Ovary (tissue), 9 donors: ENCODE data around the gene DCPS. TPM values are rescaled to one million over a fixed set of nuclear protein-coding genes. Genes with fewer than 3 reads are reported as not detected.
"Not testable (repeated sequence)": the region's sequence is repeated elsewhere in the genome, so short reads cannot be mapped to it uniquely, and the experiment has no call there.

ENCODE experiments used
- DNase-seq, 5 donors: peaks; one replicate each; pipeline ENCODE4 v3.0.0-alpha.2; 2019 to 2020
- H3K27ac ChIP-seq, 2 donors: fragments of 200-600 bp; one replicate each; pipeline versions ENCODE4 v1.5.1 to v1.8.0; 2019 to 2022
- H3K27me3 ChIP-seq: fragments of 200-600 bp; one replicate; pipeline ENCODE4 v1.8.0; 2022
- H3K36me3 ChIP-seq: fragments of 200-600 bp; sonication (generic); one replicate; pipeline ENCODE4 v1.5.1; 2019
- H3K4me1 ChIP-seq: one replicate; pipeline ENCODE4 v1.8.1; 2013; ENCODE audit warnings: mild to moderate bottlenecking, moderate library complexity; ENCODE audit not compliant: insufficient read depth
- H3K4me3 ChIP-seq: fragments of 200-600 bp; sonication (generic); one replicate; pipeline ENCODE4 v1.5.1; 2017
- H3K9me3 ChIP-seq, 2 donors: fragments of 200-600 bp in 1 of 2; sonication (generic) in 1 of 2; one replicate each; pipeline versions ENCODE4 v1.5.1 to v1.8.1; 2013 to 2019; ENCODE audit warnings: mild to moderate bottlenecking in 1 of 2, moderate library complexity in 1 of 2
- EP300 ChIP-seq: sonication (generic); formaldehyde crosslinking; IDR thresholded peaks from one replicate; pipeline ENCODE4 v1.6.1; 2017; ENCODE audit warnings: antibody characterized with exemption
- POLR2A ChIP-seq: fragments of 450-650 bp; IDR thresholded peaks from one replicate; pipeline ENCODE4 v1.6.1; 2017; ENCODE audit warnings: antibody characterized with exemption, mild to moderate bottlenecking, moderate library complexity
- WGBS, 3 donors: extraction: QIAGEN DNeasy Blood & Tissue Kit in 1 of 3; methylation state at CpG; one replicate each; pipeline versions ENCODE4 v1.1.5 to v1.1.7; 2013 to 2017; 5-methylcytosine and 5-hydroxymethylcytosine counted together
- intact Hi-C, 4 donors: fragments of 100-400 bp; cut with DNase I; formaldehyde crosslinking; loops; one replicate each; pipeline versions ENCODE4 v1.11.0 to v1.15.1; 2022 to 2023
- polyA plus RNA-seq, 2 donors: library from polyadenylated mRNA; stranded (reverse); fragments of 200-250 nt in 1 of 2; fragments of 350-450 nt in 1 of 2; fragmentation: Illumina TruSeq in 1 of 2; extraction: RNeasy Lipid Tissue Mini Kit (QIAGEN cat#74804) in 1 of 2; gene quantifications; one replicate each; pipeline ENCODE4 v1.2.3, GENCODE V29; 2013 to 2014
- small RNA-seq: library from RNA; depleted of rRNA; stranded (forward); fragments of <200 nt; gene quantifications from one replicate; pipeline ENCODE3, GENCODE V24; 2016
- total RNA-seq, 7 donors: library from RNA; depleted of rRNA in 2 of 7; stranded (reverse); fragments of >200 nt in 2 of 7; fragmentation: NEBNext Ultra II Directional in 3 of 7; extraction: Animal tissue kit (Norgen Biotek cat#: 25700) in 3 of 7; gene quantifications; one replicate each; pipeline versions ENCODE4 v1.1.0 to v1.2.4, GENCODE V29; 2016 to 2023
- TF ChIP-seq, protein P1 (sequence below), 3 donors: fragments of 450-650 bp in 2 of 3; fragments of 200-600 bp in 1 of 3; IDR thresholded peaks; one replicate each; pipeline versions ENCODE4 v1.5.1 to v1.8.0; 2016 to 2022; ENCODE audit warnings: antibody characterized with exemption in 3 of 3, mild to moderate bottlenecking in 1 of 3
- donor health status: DM: no; HTN: no; CAD: no; lungs with moderate emphysema.
- donor health status: DM: no; HTN: no; CAD: no.
- donor health status: Bipolar disorder and iron deficiency.
- donor health status: DM: yes; HTN: yes; CAD: no.
- donor health status: DM: no; HTN: no; CAD: no.
- donor health status: DM: yes; HTN: yes; CAD: no.

DCPS gene
- total and polyA plus RNA-seq, 9 donors, result 6.6 to 17.2 (median 13.5) TPM

DNA sequence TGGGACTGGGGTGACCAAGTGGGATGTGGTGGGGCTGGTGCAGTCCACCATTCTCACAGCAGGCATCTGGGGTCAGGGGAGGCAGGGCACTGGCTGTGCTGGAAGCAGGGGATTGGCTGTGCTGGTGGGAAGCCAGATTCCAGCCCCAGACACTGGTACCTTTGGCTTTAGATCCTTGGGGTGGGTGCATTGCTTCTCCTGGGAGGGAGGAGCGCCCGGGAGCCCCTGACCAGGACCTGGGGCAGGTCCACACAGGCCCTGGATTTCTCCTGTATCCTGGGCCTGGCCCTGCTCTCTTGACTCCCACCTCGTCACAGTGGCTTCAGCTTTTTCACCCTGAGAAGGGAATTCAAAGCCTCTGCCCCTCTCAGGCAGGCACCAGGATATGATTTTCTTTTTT is 90.2 kb downstream of the DCPS start:
- intact Hi-C loops, result loop anchor here in 1 of 4 donors (5.0 kb wide), 1 partner anchor 37 kb away; the partner anchor contains the start of gene ST3GAL4
- Histone ChIP-seq H3K9me3 (no peaks in the 10 kb centered on the region), H3K4me1 (peaks cover 44% of the 10 kb centered on the region), H3K4me3 (no peak overlapping the region), H3K27ac (peak overlapping the region in 1 of 2 donors; percentile 44), H3K36me3 (no peaks in the 10 kb centered on the region), H3K27me3 (no peaks in the 10 kb centered on the region)
- DNase-seq, result peak in 1 of 5 donors; percentile 29
- WGBS, 3 donors, result 71 to 92% (median 89%) methylated on average over 3 of the region's 3 CpGs
- TF ChIP-seq EP300 (no peak), POLR2A (no peak)
- TF ChIP-seq, protein P1, sequence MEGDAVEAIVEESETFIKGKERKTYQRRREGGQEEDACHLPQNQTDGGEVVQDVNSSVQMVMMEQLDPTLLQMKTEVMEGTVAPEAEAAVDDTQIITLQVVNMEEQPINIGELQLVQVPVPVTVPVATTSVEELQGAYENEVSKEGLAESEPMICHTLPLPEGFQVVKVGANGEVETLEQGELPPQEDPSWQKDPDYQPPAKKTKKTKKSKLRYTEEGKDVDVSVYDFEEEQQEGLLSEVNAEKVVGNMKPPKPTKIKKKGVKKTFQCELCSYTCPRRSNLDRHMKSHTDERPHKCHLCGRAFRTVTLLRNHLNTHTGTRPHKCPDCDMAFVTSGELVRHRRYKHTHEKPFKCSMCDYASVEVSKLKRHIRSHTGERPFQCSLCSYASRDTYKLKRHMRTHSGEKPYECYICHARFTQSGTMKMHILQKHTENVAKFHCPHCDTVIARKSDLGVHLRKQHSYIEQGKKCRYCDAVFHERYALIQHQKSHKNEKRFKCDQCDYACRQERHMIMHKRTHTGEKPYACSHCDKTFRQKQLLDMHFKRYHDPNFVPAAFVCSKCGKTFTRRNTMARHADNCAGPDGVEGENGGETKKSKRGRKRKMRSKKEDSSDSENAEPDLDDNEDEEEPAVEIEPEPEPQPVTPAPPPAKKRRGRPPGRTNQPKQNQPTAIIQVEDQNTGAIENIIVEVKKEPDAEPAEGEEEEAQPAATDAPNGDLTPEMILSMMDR (IDR thresholded peaks at IDR 0.05), result no peak

DNA sequence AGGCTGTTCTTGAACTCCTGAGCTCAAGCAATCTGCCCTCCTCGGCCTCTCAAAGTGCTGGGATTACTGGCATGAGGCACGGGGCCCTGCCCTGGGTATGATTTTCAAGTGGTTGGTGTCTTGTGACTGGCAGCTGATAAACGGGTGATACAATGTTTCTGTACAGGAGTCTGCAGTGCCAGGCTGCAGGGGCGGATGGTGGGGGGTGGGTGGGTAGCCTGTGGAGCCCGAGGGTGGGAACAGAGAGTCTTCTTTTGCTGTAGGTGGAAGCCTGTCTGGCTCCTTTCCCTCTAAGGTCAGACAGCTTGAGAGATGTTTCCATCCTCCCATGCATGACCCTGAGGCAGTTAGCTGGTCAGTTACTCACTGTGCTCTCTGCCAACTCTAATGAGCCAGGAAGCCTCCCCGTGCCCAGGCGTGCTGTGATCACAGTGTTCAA is 90.8 kb downstream of the DCPS start:
- intact Hi-C loops, result loop anchor here in 1 of 4 donors (5.0 kb wide), 1 partner anchor 37 kb away; the partner anchor contains the start of gene ST3GAL4
- peak in 1 of 5 donors; percentile 33 for DNase-seq
- not testable (repeated sequence) for H3K36me3 ChIP-seq, H3K4me3 ChIP-seq, H3K27me3 ChIP-seq, H3K9me3 ChIP-seq
- peaks cover 44% of the 10 kb centered on the region for H3K4me1 ChIP-seq
- H3K27ac ChIP-seq, result peak overlapping the region in 1 of 2 donors; percentile 44
- WGBS, 3 donors, result 17 to 37% (median 22%) methylated on average over 6 to 7 of the region's 7 CpGs

Small RNAs within 50 kb of the gene (small RNA-seq; reads per million reads assigned to genes)
- gene AP001318.3, result not detected

Other genes starting within 250 kb of the DCPS start
- 100 to 1,000 TPM in 5 of 7 donors, 10 to 100 TPM in 2; 46.3 to 211 (median 137) TPM for gene CDON, start 241.2 kb upstream of the DCPS start, total RNA-seq
- 10 to 100 TPM; 15.0 to 42.7 TPM for gene CDON, start 241.2 kb upstream of the DCPS start, polyA plus RNA-seq
- 10 to 100 TPM; 18.2 to 29.0 (median 26.2) TPM for gene RPUSD4, start 92.4 kb upstream of the DCPS start, total RNA-seq
- 10 to 100 TPM; 21.6 to 30.3 TPM for gene RPUSD4, start 92.4 kb upstream of the DCPS start, polyA plus RNA-seq
- 10 to 100 TPM in 6 of 7 donors, 1 to 10 TPM in 1; 7.3 to 18.5 (median 12.7) TPM for gene FAM118B, start 92.3 kb upstream of the DCPS start, total RNA-seq
- 10 to 100 TPM in 1 of 2 donors, 1 to 10 TPM in 1; 7.4 to 18.9 TPM for gene FAM118B, start 92.3 kb upstream of the DCPS start, polyA plus RNA-seq
- 100 to 1,000 TPM in 2 of 7 donors, 10 to 100 TPM in 5; 45.3 to 113 (median 86.0) TPM for gene SRPRA, start 35.2 kb upstream of the DCPS start, total RNA-seq
- 100 to 1,000 TPM in 1 of 2 donors, 10 to 100 TPM in 1; 50.1 to 115 TPM for gene SRPRA, start 35.2 kb upstream of the DCPS start, polyA plus RNA-seq
- gene FOXRED1, start 34.9 kb upstream of the DCPS start, total RNA-seq, result 10 to 100 TPM; 10.3 to 24.8 (median 17.3) TPM
- 10 to 100 TPM; 15.2 to 18.8 TPM for gene FOXRED1, start 34.9 kb upstream of the DCPS start, polyA plus RNA-seq
- 10 to 100 TPM in 6 of 7 donors, 1 to 10 TPM in 1; 7.6 to 16.0 (median 14.5) TPM for gene TIRAP, start 21.0 kb upstream of the DCPS start, total RNA-seq
- 10 to 100 TPM; 11.8 to 13.9 TPM for gene TIRAP, start 21.0 kb upstream of the DCPS start, polyA plus RNA-seq
- gene ST3GAL4, start 51.6 kb downstream of the DCPS start, total RNA-seq, result 100 to 1,000 TPM in 4 of 7 donors, 10 to 100 TPM in 3; 75.8 to 300 (median 135) TPM
- 100 to 1,000 TPM; 117 to 120 TPM for gene ST3GAL4, start 51.6 kb downstream of the DCPS start, polyA plus RNA-seq